ENCODE data around the gene FBXL15.

- TF ChIP-seq CTCF (IDR thresholded peaks at IDR 0.05; ENCODE audit: low read depth, low read length, poor library complexity, severe bottlenecking) (no peak), EZH2phosphoT487 (IDR thresholded peaks at IDR 0.05; ENCODE audit: borderline replicate concordance, low read length) (no peak)
Observed at GRCh38 chr10:102421757-102422512, 1.3 kb downstream of the FBXL15 start.
